ENCODE results near the gene PDE12. TPM values are rescaled to one million over a fixed set of nuclear protein-coding genes. Genes with fewer than 3 reads are reported as not detected.

PDE12 gene
- total and polyA plus RNA-seq, 2 donors (not counting 3 experiments of a cell fraction or from before 2014, with no cell fraction given): 12.8 to 20.4 TPM

DNA sequence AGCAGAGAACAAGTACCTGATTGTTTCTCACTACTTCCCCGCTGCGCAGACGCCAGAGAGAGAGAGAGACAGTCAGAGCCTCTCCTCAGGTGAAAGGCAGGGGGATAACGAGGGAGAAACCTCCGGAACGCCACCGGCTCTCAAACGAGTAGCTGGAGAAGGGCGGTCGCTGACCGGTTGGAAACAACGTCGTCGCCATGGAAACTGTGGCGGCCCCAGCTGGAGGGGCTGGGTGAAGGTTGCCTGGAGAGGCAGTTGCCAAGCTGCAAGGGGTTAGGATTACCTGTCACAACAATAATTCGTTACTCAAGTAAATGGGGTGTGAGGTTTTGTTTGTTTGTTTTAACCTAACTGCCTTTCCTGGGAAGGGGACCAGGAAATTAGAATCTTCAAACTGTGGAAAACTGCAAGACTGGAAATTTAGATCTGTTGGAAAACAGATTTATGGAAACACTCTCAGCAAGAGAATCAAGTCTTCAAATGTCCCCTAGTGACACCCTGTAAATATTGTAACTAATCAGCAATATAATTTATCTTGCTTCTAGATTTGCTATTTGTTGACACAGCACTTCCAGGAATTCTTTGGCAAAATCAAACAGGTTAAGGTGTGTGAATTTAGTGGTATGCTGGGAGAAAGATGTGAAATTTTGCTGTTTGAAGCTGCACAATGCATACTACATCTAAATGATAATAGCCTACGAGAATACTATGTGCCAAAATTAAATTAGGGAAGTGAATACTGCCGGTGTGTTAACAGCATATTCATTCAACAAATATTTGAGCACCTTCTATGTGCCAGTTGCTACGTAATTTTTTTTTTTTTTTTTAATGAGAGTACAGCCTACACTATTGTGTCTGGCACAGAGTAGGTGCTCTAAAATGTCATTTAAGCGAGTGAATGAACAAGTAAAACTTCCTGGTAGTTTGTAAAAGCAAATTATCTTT lies 11.6 kb upstream of the PDE12 start, which contains the start of gene DNAH12:
DNAH12 (minus strand) TSS at position 164 of the 945 bp plus-strand sequence. CDS start 1,474 bp downstream, outside the sequence.
- H3K4me2 ChIP-seq (ENCODE audit: insufficient read depth, low read length): peak within 1 kb of the TSS; percentile 53
- no peaks in the 10 kb centered on the region for H4K20me1 ChIP-seq (replicated peaks; ENCODE audit: control insufficient read depth, extremely low read depth, insufficient read depth, low read length)
- peak within 1 kb of the TSS in 2 of 3 experiments; percentile 22 to 41 for H3K4me3 ChIP-seq (replicated peaks in 1 of 3; ENCODE audit: insufficient read depth in 1 of 3, low read depth in 1 of 3, low read length in 3 of 3)
- ChIA-PET POLR2A (no interaction called here), CTCF (interaction anchor here (1.5 kb wide), 1 partner anchor 147 kb away, joined by 6 read pairs; no protein-coding TSS in a partner anchor)
- peak within 1 kb of the TSS; percentile 27 for H3K9ac ChIP-seq (replicated peaks; ENCODE audit: extremely low read depth, insufficient read depth, low read length)
- H3K27ac ChIP-seq (ENCODE audit: insufficient read depth, low read depth, low read length): no peak within 1 kb of the TSS
- peak within 1 kb of the TSS; percentile 76 for H2AFZ ChIP-seq (ENCODE audit: low read depth, low read length)
- H3K9me1 ChIP-seq (replicated peaks; ENCODE audit: control insufficient read depth, extremely low read depth, insufficient read depth, low read length): no peaks in the 10 kb centered on the region
- no TSS peak for BruUV-seq (replicated peaks)
- no peaks in the 10 kb centered on the region for H3K36me3 ChIP-seq (ENCODE audit: control insufficient read depth in 2 of 2, extremely low read depth in 1 of 2, insufficient read depth in 2 of 2, low read length in 2 of 2)
- intact Hi-C loops (cut with micrococcal nuclease) (no loop called here), dilution Hi-C loops (cut with MboI; ENCODE audit: extremely low pct_ligation_motif_present, low sequenced_read_pairs) (no loop called here)
- H3K9me3 ChIP-seq (replicated peaks; ENCODE audit: control insufficient read depth, insufficient read depth, low read length): no peaks in the 10 kb centered on the region
- TF ChIP-seq, protein P1, sequence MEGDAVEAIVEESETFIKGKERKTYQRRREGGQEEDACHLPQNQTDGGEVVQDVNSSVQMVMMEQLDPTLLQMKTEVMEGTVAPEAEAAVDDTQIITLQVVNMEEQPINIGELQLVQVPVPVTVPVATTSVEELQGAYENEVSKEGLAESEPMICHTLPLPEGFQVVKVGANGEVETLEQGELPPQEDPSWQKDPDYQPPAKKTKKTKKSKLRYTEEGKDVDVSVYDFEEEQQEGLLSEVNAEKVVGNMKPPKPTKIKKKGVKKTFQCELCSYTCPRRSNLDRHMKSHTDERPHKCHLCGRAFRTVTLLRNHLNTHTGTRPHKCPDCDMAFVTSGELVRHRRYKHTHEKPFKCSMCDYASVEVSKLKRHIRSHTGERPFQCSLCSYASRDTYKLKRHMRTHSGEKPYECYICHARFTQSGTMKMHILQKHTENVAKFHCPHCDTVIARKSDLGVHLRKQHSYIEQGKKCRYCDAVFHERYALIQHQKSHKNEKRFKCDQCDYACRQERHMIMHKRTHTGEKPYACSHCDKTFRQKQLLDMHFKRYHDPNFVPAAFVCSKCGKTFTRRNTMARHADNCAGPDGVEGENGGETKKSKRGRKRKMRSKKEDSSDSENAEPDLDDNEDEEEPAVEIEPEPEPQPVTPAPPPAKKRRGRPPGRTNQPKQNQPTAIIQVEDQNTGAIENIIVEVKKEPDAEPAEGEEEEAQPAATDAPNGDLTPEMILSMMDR (IDR thresholded peaks at IDR 0.05; ENCODE audit: extremely low read depth in 1 of 2, insufficient read depth in 1 of 2, low read depth in 1 of 2, low read length in 2 of 2): no peak
- FAIRE-seq (no peak), DNase-seq (ENCODE audit: low read depth, low spot score) (peak; percentile 68)
- peaks cover 9% of the 10 kb centered on the region for H3K4me1 ChIP-seq (ENCODE audit: control insufficient read depth, extremely low read depth, insufficient read depth, low read length)
- H3K79me2 ChIP-seq (ENCODE audit: control insufficient read depth, insufficient read depth, low read length): no peaks in the 10 kb centered on the region
- H3K27me3 ChIP-seq (ENCODE audit: control insufficient read depth in 2 of 2, insufficient read depth in 2 of 2, low read length in 2 of 2): no peaks in the 10 kb centered on the region

DNA sequence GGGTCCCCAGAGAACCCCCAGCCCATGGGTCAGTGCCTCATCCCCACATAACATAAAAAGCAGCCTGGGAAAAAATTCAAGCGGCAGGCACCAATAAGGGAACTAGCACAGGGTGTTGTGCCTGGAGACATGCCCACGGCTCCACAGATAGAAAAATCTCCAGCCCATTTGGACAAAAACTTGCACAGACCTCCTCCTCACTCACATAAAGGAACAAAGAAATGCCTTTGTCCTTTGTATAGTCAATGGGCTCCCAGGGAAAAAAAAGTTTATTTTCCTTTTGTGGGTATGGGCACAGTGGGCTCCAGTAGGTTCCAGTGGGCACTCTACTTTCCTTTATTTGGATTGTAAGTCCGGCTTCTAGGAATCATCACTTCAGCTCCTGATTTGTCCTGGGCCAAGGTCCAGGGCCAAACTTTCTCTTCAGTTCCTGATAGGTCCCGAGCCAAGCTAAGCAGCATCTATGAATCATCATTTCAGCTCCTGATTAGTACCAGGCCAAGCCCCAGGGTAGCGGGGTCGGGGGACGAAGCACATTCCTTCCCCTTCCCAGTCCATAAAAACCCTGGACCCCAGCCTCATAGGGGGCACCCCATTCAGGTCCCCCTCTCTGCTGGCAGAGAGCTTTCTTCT lies 10.3 kb upstream of the PDE12 start:
- DNase-seq (ENCODE audit: low read depth, low spot score): no peak
- no peaks in the 10 kb centered on the region for H3K27me3 ChIP-seq (ENCODE audit: control insufficient read depth in 2 of 2, insufficient read depth in 2 of 2, low read length in 2 of 2)

More for the DNA sequence above, 10.3 kb upstream of the PDE12 start:
- Histone ChIP-seq H3K9me1 (replicated peaks; ENCODE audit: control insufficient read depth, extremely low read depth, insufficient read depth, low read length) (no peaks in the 10 kb centered on the region), H4K20me1 (replicated peaks; ENCODE audit: control insufficient read depth, extremely low read depth, insufficient read depth, low read length) (no peaks in the 10 kb centered on the region), H3K36me3 (ENCODE audit: control insufficient read depth in 2 of 2, extremely low read depth in 1 of 2, insufficient read depth in 2 of 2, low read length in 2 of 2) (no peaks in the 10 kb centered on the region), H3K9me3 (replicated peaks; ENCODE audit: control insufficient read depth, insufficient read depth, low read length) (no peaks in the 10 kb centered on the region), H3K9ac (replicated peaks; ENCODE audit: extremely low read depth, insufficient read depth, low read length) (no peak overlapping the region), H3K4me3 (replicated peaks in 1 of 3; ENCODE audit: insufficient read depth in 1 of 3, low read depth in 1 of 3, low read length in 3 of 3) (no peak overlapping the region), H2AFZ (ENCODE audit: low read depth, low read length) (no peak overlapping the region), H3K4me2 (ENCODE audit: insufficient read depth, low read length) (no peak overlapping the region), H3K27ac (ENCODE audit: insufficient read depth, low read depth, low read length) (no peak overlapping the region), H3K79me2 (ENCODE audit: control insufficient read depth, insufficient read depth, low read length) (no peaks in the 10 kb centered on the region), H3K4me1 (ENCODE audit: control insufficient read depth, extremely low read depth, insufficient read depth, low read length) (peaks cover 9% of the 10 kb centered on the region)
- no TSS peak for BruUV-seq (replicated peaks)
- CTCF ChIA-PET: interaction anchor here (0.7 to 1.3 kb wide), 3 partner anchors 10 to 127 kb away, joined by 3 to 5 read pairs (median 4); partner anchors contain the start of gene PDE12
- FAIRE-seq: no peak
- dilution Hi-C loops (cut with MboI; ENCODE audit: extremely low pct_ligation_motif_present, low sequenced_read_pairs) (no loop called here), intact Hi-C loops (cut with micrococcal nuclease) (no loop called here)
- POLR2A ChIA-PET: no interaction called here
- TF ChIP-seq FOS (IDR thresholded peaks at IDR 0.05; ENCODE audit: borderline replicate concordance, insufficient read depth, low read length) (no peak), POLR2A (IDR thresholded peaks at IDR 0.05; ENCODE audit: low read depth, low read length) (no peak), GATA2 (IDR thresholded peaks at IDR 0.05; ENCODE audit: insufficient read depth, insufficient read length, low read depth, low read length) (no peak), POLR2AphosphoS5 (IDR thresholded peaks at IDR 0.05; ENCODE audit: insufficient read depth, low read depth, low read length) (no peak), JUN (IDR thresholded peaks at IDR 0.05; ENCODE audit: borderline replicate concordance, insufficient read depth, insufficient read length, low read depth) (no peak), EZH2 (IDR thresholded peaks at IDR 0.05; ENCODE audit: borderline replicate concordance, low read depth, low read length, severe bottlenecking) (no peak), MYC (IDR thresholded peaks at IDR 0.05; ENCODE audit: low read depth, low read length) (no peak)
- TF ChIP-seq, protein P1 (IDR thresholded peaks at IDR 0.05; ENCODE audit: extremely low read depth in 1 of 2, insufficient read depth in 1 of 2, low read depth in 1 of 2, low read length in 2 of 2): no peak
- TF ChIP-seq, protein P2, sequence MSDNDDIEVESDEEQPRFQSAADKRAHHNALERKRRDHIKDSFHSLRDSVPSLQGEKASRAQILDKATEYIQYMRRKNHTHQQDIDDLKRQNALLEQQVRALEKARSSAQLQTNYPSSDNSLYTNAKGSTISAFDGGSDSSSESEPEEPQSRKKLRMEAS (IDR thresholded peaks at IDR 0.05; ENCODE audit: insufficient read depth, insufficient read length): no peak
